ENCODE results near the gene PDE4B. TPM values are rescaled to one million over a fixed set of nuclear protein-coding genes. Genes with fewer than 3 reads are reported as not detected.

Gene PDE4B
- total and polyA plus RNA-seq, 10 of the 15 experiments (the other 5 are each of a cell fraction or from before 2014, with no cell fraction given): 3.0 to 13.2 (median 5.7) TPM

GRCh38 chr1:65939636-65940035, 146.9 kb downstream of the PDE4B start:
- intact Hi-C loops (cut with micrococcal nuclease; ENCODE audit: unreplicated experiment): no loop called here
- H3K9ac ChIP-seq (ENCODE audit: control insufficient read depth, insufficient read depth, low read length): no peak overlapping the region
- SMC1A ChIA-PET (ENCODE audit: uncharacterized antibody, unreplicated experiment): no interaction called here
- POLR2A ChIA-PET: no interaction called here
- 22% methylated on average over 2 of the region's 2 CpGs for WGBS (ENCODE audit: insufficient coverage, insufficient replicate concordance, low lambda C conversion rate, missing lambda C conversion rate)
- H3K4me1 ChIP-seq (ENCODE audit: control insufficient read depth, insufficient read depth, low read length): no peaks in the 10 kb centered on the region
- no peaks in the 10 kb centered on the region for H3K36me3 ChIP-seq (ENCODE audit: control insufficient read depth in 2 of 2, insufficient read depth in 2 of 2, low read length in 1 of 2)
- ATAC-seq: no peak
- in situ Hi-C loops (cut with MboI): no loop called here
- RAD21 ChIA-PET (ENCODE audit: unreplicated experiment): no interaction called here
- no peaks in the 10 kb centered on the region for H3K9me3 ChIP-seq (replicated peaks; ENCODE audit: control insufficient read depth, insufficient read depth, low read length)
- CTCF ChIA-PET: no interaction called here
- no peak overlapping the region for H3K4me3 ChIP-seq
- H3K27ac ChIP-seq (ENCODE audit: control insufficient read depth, insufficient read depth): no peak overlapping the region
- H2AFZ ChIP-seq (ENCODE audit: control insufficient read depth, low read depth, low read length): no peak overlapping the region
- no TSS peak for BruUV-seq (replicated peaks)
- H3K4me2 ChIP-seq (ENCODE audit: control insufficient read depth, insufficient read depth): no peak overlapping the region
- TF ChIP-seq ATF2 (IDR thresholded peaks at IDR 0.05; ENCODE audit: low read length) (no peak), POU2F2 (IDR thresholded peaks at IDR 0.05; ENCODE audit: borderline replicate concordance, low read depth, low read length) (no peak), ZNF274 (IDR thresholded peaks at IDR 0.05; ENCODE audit: insufficient read depth, insufficient read length) (no peak), NFXL1 (IDR thresholded peaks at IDR 0.05; ENCODE audit: borderline replicate concordance) (no peak)
- no peaks in the 10 kb centered on the region for H3K27me3 ChIP-seq (replicated peaks in 1 of 2; ENCODE audit: control insufficient read depth in 2 of 2, insufficient read depth in 2 of 2, low read length in 1 of 2)
- no peak for DNase-seq (ENCODE audit: low read depth, low spot score)
- no peaks in the 10 kb centered on the region for H4K20me1 ChIP-seq (ENCODE audit: control insufficient read depth, insufficient read depth)
- H3K79me2 ChIP-seq (ENCODE audit: control insufficient read depth, insufficient read depth, low read length): no peaks in the 10 kb centered on the region
- FAIRE-seq: no peak

- in situ Hi-C loops (cut with MboI) (no loop called here), intact Hi-C loops (cut with micrococcal nuclease; ENCODE audit: unreplicated experiment) (no loop called here)
- ChIA-PET SMC1A (ENCODE audit: uncharacterized antibody, unreplicated experiment) (no interaction called here), CTCF (no interaction called here), POLR2A (no interaction called here), RAD21 (ENCODE audit: unreplicated experiment) (no interaction called here)
- Histone ChIP-seq H3K27ac (ENCODE audit: control insufficient read depth, insufficient read depth) (no peak overlapping the region), H3K4me3 (no peak overlapping the region), H3K36me3 (ENCODE audit: control insufficient read depth in 2 of 2, insufficient read depth in 2 of 2, low read length in 1 of 2) (no peaks in the 10 kb centered on the region), H3K4me2 (ENCODE audit: control insufficient read depth, insufficient read depth) (no peak overlapping the region), H3K9ac (ENCODE audit: control insufficient read depth, insufficient read depth, low read length) (no peak overlapping the region), H3K79me2 (ENCODE audit: control insufficient read depth, insufficient read depth, low read length) (no peaks in the 10 kb centered on the region), H3K9me3 (replicated peaks; ENCODE audit: control insufficient read depth, insufficient read depth, low read length) (no peaks in the 10 kb centered on the region), H3K27me3 (replicated peaks in 1 of 2; ENCODE audit: control insufficient read depth in 2 of 2, insufficient read depth in 2 of 2, low read length in 1 of 2) (no peaks in the 10 kb centered on the region), H4K20me1 (ENCODE audit: control insufficient read depth, insufficient read depth) (no peaks in the 10 kb centered on the region), H2AFZ (ENCODE audit: control insufficient read depth, low read depth, low read length) (no peak overlapping the region), H3K4me1 (ENCODE audit: control insufficient read depth, insufficient read depth, low read length) (no peaks in the 10 kb centered on the region)
- FAIRE-seq (no peak), DNase-seq (ENCODE audit: low read depth, low spot score) (no peak), ATAC-seq (no peak)
- WGBS (ENCODE audit: insufficient coverage, insufficient replicate concordance, low lambda C conversion rate, missing lambda C conversion rate): 47% methylated on average over 4 of the region's 4 CpGs
- BruUV-seq (replicated peaks): no TSS peak
- TF ChIP-seq ATF2 (IDR thresholded peaks at IDR 0.05; ENCODE audit: low read length) (no peak), ZSCAN29 (IDR thresholded peaks at IDR 0.05) (no peak), ZNF24 (IDR thresholded peaks at IDR 0.05) (no peak), SMC3 (IDR thresholded peaks at IDR 0.05; ENCODE audit: borderline replicate concordance, low read length) (no peak), SIX5 (IDR thresholded peaks at IDR 0.05; ENCODE audit: low read depth, low read length, severe bottlenecking) (no peak), BMI1 (IDR thresholded peaks at IDR 0.05; ENCODE audit: borderline replicate concordance) (no peak), RBBP5 (conservative IDR thresholded peaks at IDR 0.05) (no peak), NR2F1 (conservative IDR thresholded peaks at IDR 0.05) (no peak), SUZ12 (IDR thresholded peaks at IDR 0.05; ENCODE audit: unreplicated experiment) (no peak), ASH2L (IDR thresholded peaks at IDR 0.05; ENCODE audit: borderline replicate concordance, low read depth) (no peak), BCL3 (IDR thresholded peaks at IDR 0.05; ENCODE audit: borderline replicate concordance, insufficient read depth, low read depth, low read length, poor library complexity, severe bottlenecking) (no peak), EED (IDR thresholded peaks at IDR 0.05; ENCODE audit: low read depth) (no peak), YY1 (IDR thresholded peaks at IDR 0.05; ENCODE audit: low read depth, low read length) (no peak), NFIC (IDR thresholded peaks at IDR 0.05; ENCODE audit: low read depth, low read length) (no peak)
Measured at GRCh38 chr1:65940126-65940525, 147.4 kb downstream of the PDE4B start.

Measured in GM12878 (cell line).